ENCODE results near the gene DSEL. TPM values are rescaled to one million over a fixed set of nuclear protein-coding genes. Genes with fewer than 3 reads are reported as not detected.

The DSEL gene
- total and polyA plus RNA-seq, 2 donors (not counting 1 experiment from before 2014, with no cell fraction given), result 60.3 to 157 TPM

- peaks cover 68% of the 10 kb centered on the region for H3K79me2 ChIP-seq (ENCODE audit: control insufficient read depth, insufficient read depth, low read length)
- no peaks in the 10 kb centered on the region for H3K4me1 ChIP-seq (ENCODE audit: control insufficient read depth, extremely low read depth, insufficient read depth, low read length)
- no peak overlapping the region for H2AFZ ChIP-seq (ENCODE audit: low read length)
- H3K9ac ChIP-seq (ENCODE audit: insufficient read depth, low read length), result no peak overlapping the region
- no peaks in the 10 kb centered on the region for H3K9me3 ChIP-seq (ENCODE audit: control insufficient read depth, insufficient read depth, low read depth, low read length)
- no peaks in the 10 kb centered on the region for H4K20me1 ChIP-seq (ENCODE audit: control insufficient read depth, extremely low read depth, insufficient read depth, low read length)
- DNase-seq (ENCODE audit: low read depth in 2 of 2), result peak in 1 of 2 donors; percentile 7
- peaks cover 3% of the 10 kb centered on the region for H3K36me3 ChIP-seq (ENCODE audit: control insufficient read depth, insufficient read depth, low read length)
- TF ChIP-seq EZH2 (IDR thresholded peaks at IDR 0.05; ENCODE audit: low read length, missing control alignments) (no peak), CTCF (conservative IDR thresholded peaks at IDR 0.05 in 1 of 2, IDR thresholded peaks at IDR 0.05 in 1 of 2; ENCODE audit: low read depth in 1 of 2, low read length in 2 of 2) (no peak)
- H3K27ac ChIP-seq (ENCODE audit: insufficient read depth, low read length), result no peak overlapping the region
- H3K4me3 ChIP-seq (replicated peaks in 1 of 4; ENCODE audit: control extremely low read depth in 1 of 4, insufficient read depth in 1 of 4, low read depth in 3 of 4, low read length in 4 of 4), result peak overlapping the region in 1 of 4 experiments; percentile 89
- H3K4me2 ChIP-seq (ENCODE audit: extremely low read depth, insufficient read depth, low read length), result peak overlapping the region; percentile 89
- H3K27me3 ChIP-seq (ENCODE audit: control insufficient read depth, insufficient read depth, low read length), result no peaks in the 10 kb centered on the region
These were observed 3.2 kb downstream of the DSEL start for GRCh38 chr18:67513280-67513679.

- peaks cover 3% of the 10 kb centered on the region for H3K36me3 ChIP-seq (ENCODE audit: control insufficient read depth, insufficient read depth, low read length)
- no peaks in the 10 kb centered on the region for H3K4me1 ChIP-seq (ENCODE audit: control insufficient read depth, extremely low read depth, insufficient read depth, low read length)
- no peak overlapping the region for H3K9ac ChIP-seq (ENCODE audit: insufficient read depth, low read length)
- H3K4me3 ChIP-seq (replicated peaks in 1 of 4; ENCODE audit: control extremely low read depth in 1 of 4, insufficient read depth in 1 of 4, low read depth in 3 of 4, low read length in 4 of 4), result no peak overlapping the region
- H3K79me2 ChIP-seq (ENCODE audit: control insufficient read depth, insufficient read depth, low read length), result peaks cover 70% of the 10 kb centered on the region
- no peaks in the 10 kb centered on the region for H3K9me3 ChIP-seq (ENCODE audit: control insufficient read depth, insufficient read depth, low read depth, low read length)
- H3K27me3 ChIP-seq (ENCODE audit: control insufficient read depth, insufficient read depth, low read length), result no peaks in the 10 kb centered on the region
- no peak overlapping the region for H2AFZ ChIP-seq (ENCODE audit: low read length)
- TF ChIP-seq EZH2 (IDR thresholded peaks at IDR 0.05; ENCODE audit: low read length, missing control alignments), result no peak
- H4K20me1 ChIP-seq (ENCODE audit: control insufficient read depth, extremely low read depth, insufficient read depth, low read length), result no peaks in the 10 kb centered on the region
- no peak overlapping the region for H3K4me2 ChIP-seq (ENCODE audit: extremely low read depth, insufficient read depth, low read length)
- no peak for DNase-seq (ENCODE audit: low read depth in 2 of 2)
- no peak overlapping the region for H3K27ac ChIP-seq (ENCODE audit: insufficient read depth, low read length)
These were observed 4.7 kb downstream of the DSEL start for GRCh38 chr18:67511840-67512239.

GRCh38 chr18:67510831-67511230, 5.7 kb downstream of the DSEL start:
- Histone ChIP-seq H3K4me3 (replicated peaks in 1 of 4; ENCODE audit: control extremely low read depth in 1 of 4, insufficient read depth in 1 of 4, low read depth in 3 of 4, low read length in 4 of 4) (peak overlapping the region in 1 of 4 experiments; percentile 11), H3K4me1 (ENCODE audit: control insufficient read depth, extremely low read depth, insufficient read depth, low read length) (no peaks in the 10 kb centered on the region), H3K9ac (ENCODE audit: insufficient read depth, low read length) (no peak overlapping the region), H3K27ac (ENCODE audit: insufficient read depth, low read length) (peak overlapping the region; percentile 13), H4K20me1 (ENCODE audit: control insufficient read depth, extremely low read depth, insufficient read depth, low read length) (no peaks in the 10 kb centered on the region), H2AFZ (ENCODE audit: low read length) (no peak overlapping the region), H3K4me2 (ENCODE audit: extremely low read depth, insufficient read depth, low read length) (no peak overlapping the region), H3K27me3 (ENCODE audit: control insufficient read depth, insufficient read depth, low read length) (no peaks in the 10 kb centered on the region), H3K36me3 (ENCODE audit: control insufficient read depth, insufficient read depth, low read length) (peaks cover 3% of the 10 kb centered on the region), H3K9me3 (ENCODE audit: control insufficient read depth, insufficient read depth, low read depth, low read length) (no peaks in the 10 kb centered on the region), H3K79me2 (ENCODE audit: control insufficient read depth, insufficient read depth, low read length) (peaks cover 63% of the 10 kb centered on the region)
- peak in 1 of 2 donors; percentile 79 for DNase-seq (ENCODE audit: low read depth in 2 of 2)
- TF ChIP-seq EZH2 (IDR thresholded peaks at IDR 0.05; ENCODE audit: low read length, missing control alignments) (no peak), CTCF (conservative IDR thresholded peaks at IDR 0.05 in 1 of 2, IDR thresholded peaks at IDR 0.05 in 1 of 2; ENCODE audit: low read depth in 1 of 2, low read length in 2 of 2) (no peak)

All from fibroblast of lung (primary cell).